ENCODE measurements around the gene MAIP1.
A peak's percentile ranks its signal among the peaks of the same experiment; 100 is the strongest.
"Not testable (repeated sequence)": the region's sequence is repeated elsewhere in the genome, so short reads cannot be mapped to it uniquely, and the experiment has no call there.

MAIP1 gene, protein sequence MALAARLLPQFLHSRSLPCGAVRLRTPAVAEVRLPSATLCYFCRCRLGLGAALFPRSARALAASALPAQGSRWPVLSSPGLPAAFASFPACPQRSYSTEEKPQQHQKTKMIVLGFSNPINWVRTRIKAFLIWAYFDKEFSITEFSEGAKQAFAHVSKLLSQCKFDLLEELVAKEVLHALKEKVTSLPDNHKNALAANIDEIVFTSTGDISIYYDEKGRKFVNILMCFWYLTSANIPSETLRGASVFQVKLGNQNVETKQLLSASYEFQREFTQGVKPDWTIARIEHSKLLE

DNA sequence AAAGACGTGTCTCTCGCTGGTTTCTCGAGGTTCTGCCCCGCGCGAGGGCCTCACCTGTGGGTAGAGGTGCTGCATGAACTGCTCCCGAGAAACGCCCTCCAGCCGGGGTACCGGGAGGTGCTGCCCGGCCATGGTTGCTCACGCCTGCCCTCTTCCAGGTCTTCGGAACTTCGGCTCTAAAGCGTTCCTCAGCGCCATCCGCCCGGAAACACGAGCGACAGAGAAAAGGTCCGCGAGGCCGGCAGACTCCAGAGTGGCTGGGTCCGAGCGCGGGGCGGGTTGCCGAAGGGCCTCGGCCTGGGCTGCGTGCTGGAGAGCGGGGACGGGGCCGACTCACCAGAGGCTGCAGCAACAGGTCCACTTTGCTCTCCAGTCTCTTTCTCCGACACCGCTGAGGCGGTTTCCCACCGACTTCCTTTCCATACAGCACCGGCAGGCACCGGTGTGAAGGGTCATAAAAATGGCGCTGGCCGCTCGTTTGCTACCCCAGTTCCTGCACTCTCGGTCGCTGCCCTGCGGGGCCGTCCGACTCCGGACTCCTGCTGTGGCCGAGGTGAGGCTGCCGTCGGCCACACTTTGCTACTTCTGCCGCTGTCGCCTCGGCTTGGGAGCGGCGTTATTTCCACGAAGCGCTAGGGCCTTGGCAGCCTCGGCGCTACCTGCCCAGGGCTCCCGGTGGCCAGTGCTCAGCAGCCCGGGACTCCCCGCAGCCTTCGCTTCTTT lies at the start of gene MAIP1, which contains the start of gene TYW5:
MAIP1 (plus strand) TSS at position 244 of the 723 bp plus-strand sequence; CDS start at position 461, 217 bp downstream.
TYW5 (minus strand) TSS at position 153 of the 723 bp plus-strand sequence; CDS start at position 132, 21 bp downstream.
- peak; percentile 80 for DNase-seq

DNA sequence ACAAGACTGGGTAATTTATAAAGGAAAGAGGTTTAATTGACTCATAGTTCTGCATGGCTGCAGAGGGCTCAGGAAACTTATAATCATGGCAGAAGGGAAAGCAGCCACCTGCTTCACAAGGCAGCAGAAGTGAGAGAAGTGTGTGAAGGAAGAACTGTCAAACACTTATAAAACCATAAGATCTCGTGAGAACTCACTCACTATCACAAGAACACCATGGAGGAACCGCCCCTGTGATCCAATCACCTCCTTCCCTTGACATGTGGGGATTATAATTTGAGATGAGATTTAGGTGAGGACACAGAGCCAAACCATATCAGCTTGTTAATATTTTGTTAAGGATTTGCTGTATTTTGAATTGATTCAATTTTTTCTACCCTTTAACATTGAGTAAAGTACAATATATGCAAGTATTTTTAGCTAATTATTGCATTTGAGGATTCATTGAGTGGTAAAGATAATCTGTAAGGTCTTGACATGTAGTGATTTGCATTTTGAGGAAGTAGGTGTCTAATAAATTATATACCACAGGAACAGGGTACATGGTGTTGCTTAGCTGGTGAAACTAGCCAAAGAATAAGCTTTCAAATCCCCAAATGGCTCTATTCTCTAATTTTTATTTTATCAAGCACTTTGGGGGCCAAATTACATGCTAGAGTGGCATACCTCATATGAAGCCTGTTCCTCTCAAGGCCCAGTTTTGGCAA lies 48.2 kb upstream of the MAIP1 start:
- DNase-seq, result no peak

DNA sequence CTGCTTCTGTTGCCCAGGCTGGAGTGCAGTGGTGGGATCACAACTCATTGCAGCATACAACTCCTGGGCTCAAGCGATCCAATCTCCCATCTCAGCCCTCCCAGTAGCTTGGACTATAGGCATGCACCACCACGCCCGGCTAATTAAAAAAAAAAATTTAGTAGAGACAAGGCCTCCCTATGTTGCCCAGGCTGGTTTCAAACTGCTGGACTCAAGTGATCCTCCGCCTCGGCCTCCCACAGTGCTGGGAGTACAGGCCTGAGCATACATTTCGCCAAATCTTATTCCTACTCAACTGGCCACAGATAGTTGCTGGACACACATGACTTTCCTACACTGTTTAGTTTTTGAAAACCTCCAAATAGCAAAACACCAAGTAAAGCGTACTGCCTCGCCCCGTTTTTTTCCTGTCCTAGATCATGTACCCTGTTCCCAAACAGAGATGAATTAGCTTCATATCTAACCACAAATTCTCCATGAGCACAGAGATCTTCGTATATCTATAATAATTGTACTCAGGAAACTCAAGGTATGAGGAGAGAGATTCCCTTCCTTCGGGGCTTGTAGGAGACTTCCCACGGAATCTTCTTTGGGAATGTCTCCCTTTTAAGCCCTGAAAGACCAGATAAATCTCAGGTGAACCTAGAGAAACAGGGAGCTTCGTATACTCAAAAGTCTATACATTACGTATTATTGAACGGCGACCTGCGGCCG lies 44.9 kb upstream of the MAIP1 start:
- no peak for DNase-seq

DNA sequence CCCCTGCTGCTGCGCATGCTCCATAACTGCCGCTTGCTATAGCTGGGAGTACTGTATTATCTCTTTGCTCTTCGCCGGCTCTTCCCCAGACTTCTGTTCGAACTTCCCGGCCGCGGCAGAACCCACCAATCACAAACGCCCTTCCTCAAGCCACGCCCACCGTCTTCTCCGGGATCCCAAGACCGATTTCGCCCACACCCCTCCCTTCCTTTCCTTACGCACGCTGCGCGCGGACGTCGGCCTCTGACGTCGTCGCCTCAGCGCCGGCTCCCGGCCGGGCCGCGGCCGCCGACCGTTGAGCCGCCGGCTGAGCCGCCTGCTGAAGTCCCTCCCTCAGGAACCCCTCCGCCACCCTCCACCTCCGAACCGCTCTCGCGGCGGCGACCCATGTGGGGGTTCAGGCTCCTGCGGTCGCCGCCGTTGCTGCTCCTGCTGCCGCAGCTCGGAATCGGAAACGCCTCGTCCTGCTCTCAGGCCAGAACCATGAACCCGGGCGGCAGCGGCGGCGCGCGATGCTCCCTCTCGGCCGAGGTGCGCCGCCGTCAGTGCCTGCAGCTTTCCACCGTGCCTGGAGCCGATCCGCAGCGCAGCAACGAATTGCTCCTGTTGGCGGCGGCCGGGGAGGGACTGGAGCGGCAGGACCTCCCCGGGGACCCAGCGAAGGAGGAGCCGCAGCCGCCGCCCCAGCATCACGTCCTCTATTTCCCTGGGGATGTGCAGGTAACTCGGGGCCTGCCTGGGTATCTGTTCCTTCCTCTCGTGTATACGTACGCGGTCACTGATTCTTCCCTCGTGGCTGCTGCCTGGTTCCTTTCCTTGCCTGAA lies 44.1 kb upstream of the MAIP1 start, which contains the start of gene C2orf69:
C2orf69 (plus strand) TSS at position 242 of the 825 bp plus-strand sequence; CDS start at position 388, 146 bp downstream.
- peak; percentile 94 for DNase-seq

DNA sequence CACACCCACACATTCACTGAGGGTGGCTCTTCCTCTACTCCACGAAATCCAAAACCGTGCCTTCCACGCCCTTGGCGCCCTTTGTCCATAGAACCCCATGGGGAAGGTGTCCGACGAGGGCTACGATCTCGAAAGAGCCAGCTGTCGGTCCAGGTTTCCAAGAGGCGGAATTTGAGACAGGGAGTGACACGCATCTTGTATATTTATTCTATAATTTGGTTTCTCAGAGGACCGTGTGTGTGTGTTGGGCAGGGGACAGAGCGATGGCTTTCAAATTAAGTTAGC lies 43.6 kb upstream of the MAIP1 start:
- no peak for DNase-seq

DNA sequence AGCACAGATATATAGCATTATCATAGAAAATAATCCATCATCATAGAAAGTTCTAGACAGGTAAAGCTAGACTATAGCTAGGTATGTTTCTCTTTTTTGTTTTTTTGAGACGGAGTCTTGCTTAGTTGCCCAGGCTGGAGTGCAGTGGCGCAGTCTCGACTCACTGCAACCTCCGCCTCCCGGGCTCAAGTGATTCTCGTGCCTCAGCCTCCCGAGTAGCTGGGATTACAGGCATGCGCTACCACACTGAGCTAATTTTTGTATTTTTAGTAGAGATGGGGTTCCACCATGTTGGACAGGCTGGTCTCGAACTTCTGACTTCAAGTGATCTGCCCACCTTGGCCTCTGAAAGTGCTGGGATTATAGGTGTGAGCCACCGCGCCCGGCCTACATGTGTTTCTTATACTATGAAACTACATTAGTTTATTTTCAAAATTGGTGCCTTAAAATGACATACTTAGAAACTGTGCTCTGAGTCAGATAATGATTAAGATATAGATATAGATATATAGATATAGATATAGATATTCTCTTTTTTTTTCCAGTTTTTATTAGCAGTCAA lies 42.7 kb upstream of the MAIP1 start:
- not testable (repeated sequence) for DNase-seq

DNA sequence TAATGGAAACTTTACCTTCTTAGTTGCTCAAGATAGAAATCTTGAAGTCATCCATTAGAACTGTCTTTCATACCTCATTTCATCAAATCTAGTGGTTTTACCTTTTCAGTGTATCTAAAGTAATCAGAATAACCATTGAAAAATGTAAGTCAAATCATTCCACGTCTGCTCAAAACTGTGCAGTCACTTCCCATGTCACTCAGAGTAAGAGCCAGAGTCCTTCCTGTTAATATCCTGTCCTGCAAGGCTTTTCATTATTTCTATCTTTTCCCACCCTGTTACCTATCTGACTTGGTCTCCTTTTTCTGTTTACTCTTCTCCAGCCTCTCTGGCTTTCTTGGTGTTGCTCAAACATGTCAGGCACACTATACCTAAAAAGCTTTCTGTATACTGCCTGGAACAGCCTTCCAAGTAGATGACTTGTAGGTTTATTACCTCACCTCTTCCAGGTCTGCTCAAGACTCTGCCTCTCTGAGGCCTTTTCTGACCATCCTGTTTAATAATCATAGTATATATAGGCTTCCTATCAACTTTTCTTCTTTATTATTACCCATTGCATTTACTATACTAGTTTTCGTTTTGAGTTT lies 40.9 kb upstream of the MAIP1 start:
- DNase-seq, result no peak

DNA sequence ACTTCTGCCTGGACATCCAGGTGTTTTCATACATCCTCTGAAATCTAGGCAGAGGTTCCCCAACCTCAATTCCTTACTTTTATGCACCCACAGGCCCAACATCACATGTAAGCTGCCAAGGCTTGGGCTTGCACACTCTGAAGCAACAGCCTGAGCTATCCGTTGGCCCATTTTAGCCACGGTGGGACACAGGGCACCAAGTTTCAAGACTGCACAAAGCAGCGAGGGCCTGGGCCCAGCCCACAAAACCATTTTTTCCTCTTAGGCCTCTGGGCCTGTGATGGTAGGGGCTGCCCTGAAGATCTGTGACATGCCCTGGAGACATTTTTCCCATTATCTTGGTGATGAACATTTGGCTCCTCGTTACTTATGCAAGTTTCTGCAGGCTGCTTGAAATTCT lies 38.4 kb upstream of the MAIP1 start:
- DNase-seq, result no peak

DNA sequence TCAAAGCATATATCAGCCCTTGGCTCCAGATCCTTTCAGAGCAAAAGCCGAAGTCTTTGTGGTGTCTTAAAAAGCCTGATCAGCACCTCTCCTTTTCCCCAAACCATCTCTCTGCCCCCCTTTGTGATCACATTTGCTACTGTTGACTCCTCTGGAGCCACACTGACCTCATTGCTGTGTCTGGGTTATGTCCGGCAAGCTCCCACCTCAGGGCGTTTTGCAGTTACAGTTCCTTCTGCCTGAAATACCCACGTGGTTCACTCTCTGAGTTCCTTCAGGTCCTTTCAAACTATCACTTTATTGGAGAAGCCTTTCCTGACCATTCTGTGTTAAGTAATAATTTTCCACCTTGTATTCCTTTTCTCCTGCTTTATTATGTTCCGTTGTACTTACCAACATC lies 32.5 kb upstream of the MAIP1 start:
- no peak for DNase-seq

DNA sequence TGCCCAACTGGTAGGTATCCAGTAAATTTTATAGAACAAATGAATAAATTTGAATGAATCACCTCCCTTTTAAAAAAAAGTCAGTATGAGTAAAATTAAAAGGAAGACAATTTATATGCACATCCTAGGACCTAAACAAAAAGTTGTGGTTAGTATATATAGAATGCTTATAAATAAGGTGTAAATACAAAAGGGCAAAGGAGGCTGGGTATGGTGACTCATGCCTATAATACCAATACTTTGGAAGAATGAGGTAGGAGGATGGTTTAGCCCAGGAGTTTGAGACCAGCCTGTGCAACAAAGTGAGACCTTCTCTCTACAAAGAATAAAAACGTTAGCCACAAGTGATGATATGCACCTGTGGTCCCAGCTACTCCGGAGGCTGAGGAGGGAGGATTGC lies 31.5 kb upstream of the MAIP1 start:
- no peak for DNase-seq

DNA sequence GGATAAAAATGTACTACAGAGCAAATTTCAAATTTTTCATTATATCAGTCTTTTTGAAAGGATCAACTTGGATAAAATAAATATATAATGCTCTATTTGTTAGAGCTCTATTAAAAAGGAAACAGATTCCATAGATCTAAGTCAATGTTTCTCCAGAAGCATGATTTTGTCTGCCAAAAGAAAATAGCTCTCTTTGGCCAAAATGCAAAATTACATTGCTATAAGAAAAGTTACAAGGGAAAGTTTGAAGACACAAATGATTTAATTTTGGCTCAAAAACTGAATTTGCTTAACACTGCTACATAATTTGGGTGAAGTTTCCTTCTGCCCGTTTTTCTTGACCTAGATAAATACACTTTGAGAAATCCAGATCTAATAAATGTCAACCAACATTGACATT lies 28.6 kb upstream of the MAIP1 start:
- no peak for DNase-seq

DNA sequence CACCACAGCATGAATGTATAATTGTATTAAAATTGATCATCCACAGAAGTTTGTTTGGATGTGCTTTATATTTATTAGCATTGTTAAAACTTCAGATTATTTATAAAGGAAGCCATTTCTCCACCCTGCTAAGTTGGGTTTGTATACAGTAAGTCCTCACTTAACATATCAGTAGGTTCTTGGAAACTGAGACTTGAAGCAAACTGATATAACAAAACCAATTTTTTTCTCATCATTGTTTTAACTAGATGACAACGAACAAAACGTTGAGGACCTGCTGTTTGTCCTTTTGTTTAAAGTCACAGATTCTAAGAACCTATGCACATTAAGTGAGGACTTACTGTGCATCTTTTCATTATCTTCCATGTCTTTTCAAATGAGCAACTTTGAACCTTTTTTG lies 27.2 kb upstream of the MAIP1 start:
- DNase-seq, result no peak

DNA sequence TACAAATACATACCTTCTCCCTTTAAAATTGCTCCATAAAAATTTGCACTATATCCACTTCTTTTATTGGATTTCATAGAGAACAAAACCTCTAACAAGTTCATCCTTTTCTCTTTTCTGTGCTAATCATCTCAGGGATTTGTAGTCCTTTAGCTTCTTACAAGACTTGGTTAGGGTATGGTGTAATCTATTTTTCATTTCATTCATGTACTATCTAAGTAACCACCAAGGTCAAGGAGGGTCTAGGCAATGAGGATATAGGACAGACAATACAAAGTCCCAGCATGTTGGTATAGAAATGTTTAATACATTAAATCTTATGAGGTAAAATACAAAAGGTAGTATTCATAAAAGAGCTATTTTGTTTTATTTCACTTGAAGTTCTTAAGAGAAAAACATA lies 26.8 kb upstream of the MAIP1 start:
- no peak for DNase-seq

DNA sequence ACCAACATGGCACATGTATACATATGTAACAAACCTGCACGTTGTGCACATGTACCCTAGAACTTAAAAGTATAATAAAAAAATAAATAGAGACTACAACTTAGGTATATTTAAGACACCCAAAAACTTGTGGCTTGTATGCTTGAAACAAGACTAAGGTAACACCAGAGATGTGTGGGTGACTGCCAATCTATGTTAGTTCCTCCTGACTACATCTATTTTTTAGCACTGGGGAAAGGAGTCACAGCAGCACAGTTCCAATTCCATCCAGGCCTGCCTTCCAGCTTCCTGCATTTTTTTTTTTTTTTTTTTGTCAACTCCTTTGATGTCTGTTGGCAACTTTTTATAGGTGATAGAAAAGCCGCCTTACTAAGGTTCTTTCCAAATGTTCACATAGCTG lies 26.1 kb upstream of the MAIP1 start:
- no peak for DNase-seq

DNA sequence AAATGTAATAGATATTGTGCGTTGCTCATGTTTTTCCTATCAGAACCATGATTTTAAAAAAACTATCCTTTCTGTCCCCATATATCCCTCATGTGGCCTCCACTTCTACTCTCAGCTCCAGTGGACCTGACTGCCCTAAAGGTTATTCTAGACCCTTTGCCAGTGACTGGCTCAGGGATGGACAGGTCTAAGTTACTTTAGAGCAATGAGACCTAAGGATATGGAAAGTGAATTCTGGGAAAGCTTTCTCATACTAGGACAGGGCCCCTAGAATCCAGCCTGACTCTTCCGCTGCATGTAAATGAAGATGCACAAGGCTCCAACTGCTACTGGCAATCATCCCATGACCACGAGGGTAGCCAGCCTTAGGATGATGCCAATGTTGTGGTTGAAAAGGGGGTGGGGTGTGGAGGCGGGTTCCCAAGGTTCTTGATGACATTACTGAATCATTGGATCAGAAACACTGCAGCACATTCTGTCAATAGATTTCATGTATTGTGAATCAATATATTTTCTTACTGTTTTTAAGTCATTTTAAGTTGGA lies 23.0 kb upstream of the MAIP1 start:
- DNase-seq, result no peak

DNA sequence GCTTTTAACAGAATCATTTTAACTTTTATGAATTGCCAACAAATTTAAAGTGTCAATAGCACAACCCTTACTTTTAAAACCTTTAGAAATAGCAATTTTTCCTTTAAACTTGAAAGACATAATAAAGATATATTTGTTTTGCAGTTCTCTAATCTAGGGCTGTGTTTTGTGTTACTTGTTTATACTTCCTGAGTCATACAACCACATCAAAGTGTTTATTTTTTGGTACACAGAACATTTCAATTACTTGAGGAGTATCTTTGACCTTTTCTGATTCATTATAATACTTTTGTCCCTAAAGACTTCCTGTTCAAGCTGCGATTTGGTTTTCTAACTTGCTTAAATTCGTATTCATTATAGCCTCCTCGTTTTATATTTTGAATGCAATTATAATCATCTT lies 21.9 kb upstream of the MAIP1 start:
- DNase-seq, result no peak

DNA sequence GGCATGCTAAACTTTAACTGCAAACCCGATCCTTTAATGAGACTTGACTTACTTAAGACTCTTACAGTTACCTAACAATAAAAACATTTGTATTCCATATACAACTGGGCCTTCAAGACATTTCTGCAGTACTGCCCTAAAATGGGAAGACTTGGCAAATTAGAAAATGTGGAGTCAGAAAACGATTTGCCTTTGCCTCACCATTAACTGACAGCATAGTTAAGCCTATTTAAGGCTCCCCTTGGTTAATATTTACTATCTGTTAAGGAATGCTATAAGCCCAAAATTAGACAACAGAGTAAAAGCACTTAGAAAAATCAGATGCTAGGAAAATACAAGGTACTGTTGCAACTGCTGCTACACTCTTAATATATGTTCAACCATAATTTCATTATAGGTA lies 18.8 kb upstream of the MAIP1 start:
- DNase-seq, result no peak

DNA sequence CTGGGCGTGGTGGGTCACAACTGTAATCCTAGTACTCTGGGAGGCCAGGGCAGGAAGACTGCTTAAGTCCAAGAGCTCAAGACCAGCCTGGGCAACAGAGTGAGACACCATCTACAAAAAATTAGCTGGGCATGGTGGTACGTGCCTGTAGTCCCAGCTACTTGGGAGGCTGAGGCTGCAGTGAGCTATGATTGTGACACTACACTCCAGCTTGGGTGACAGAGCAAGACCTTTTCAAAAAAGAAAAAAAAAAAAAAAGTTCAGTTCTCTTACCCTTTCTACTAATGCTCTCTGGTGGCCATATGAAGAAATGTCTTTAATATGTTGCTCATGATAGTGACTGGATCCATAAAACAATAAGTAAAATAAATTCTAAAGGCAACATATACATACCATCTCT lies 15.0 kb upstream of the MAIP1 start:
- no peak for DNase-seq

DNA sequence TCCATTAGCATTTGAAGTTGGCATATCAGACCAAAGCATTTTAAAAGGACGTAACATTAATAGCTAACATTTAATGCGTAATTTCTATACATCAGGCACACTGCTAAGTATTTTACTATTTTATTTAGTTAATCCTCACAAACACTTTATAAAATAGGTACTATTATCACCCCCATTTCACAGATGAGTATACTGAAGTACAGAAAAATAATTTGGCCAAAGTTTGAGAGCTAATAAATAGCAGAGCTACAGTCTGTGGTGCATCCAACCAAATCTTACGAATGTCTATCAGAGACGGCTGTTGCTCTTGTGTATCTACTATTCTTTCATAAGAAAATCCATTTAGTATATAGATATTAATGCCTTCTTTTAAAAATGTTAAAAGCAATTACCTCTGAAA lies 12.0 kb upstream of the MAIP1 start:
- no peak for DNase-seq

DNA sequence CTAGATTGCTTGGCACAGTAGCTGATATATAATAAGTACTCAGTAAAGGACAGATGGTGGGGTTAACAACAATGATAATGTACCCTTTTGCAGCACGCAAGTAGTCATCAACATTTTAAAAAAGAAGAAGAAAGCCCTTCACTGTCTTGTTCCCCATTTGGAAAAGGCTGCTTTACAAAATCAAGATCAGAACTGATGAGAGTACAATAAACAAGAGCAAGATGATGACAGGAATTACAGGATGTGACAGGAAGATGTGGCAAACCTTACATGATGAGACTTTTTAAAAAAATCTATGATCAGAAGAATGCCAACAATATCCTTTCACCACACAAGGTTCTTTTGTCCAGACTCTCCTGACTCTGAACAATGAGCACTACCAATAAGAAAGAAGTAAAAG lies 9.2 kb upstream of the MAIP1 start:
- no peak for DNase-seq

DNA sequence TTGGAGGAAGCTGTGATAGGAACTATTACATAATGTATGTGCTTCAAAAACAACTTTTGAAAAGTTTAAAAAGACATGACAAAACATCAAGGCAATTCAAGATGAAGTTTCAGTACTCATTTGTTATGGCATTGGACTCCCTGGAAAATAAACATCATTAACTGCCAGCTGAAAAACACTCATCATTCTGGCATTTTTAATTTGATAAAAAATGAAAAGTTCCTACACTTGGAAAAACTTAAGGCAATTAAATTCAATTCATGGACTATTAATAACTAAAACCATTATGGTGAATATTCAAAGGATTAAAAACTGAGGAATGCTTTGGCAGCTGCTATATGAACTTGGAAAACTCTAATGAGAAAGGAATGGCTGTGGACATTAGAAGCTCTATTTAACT lies 8.5 kb upstream of the MAIP1 start:
- no peak for DNase-seq
